ENCODE measurements around the gene MSH2.
"Not testable (repeated sequence)": the region's sequence is repeated elsewhere in the genome, so short reads cannot be mapped to it uniquely, and the experiment has no call there.

Gene MSH2

DNA sequence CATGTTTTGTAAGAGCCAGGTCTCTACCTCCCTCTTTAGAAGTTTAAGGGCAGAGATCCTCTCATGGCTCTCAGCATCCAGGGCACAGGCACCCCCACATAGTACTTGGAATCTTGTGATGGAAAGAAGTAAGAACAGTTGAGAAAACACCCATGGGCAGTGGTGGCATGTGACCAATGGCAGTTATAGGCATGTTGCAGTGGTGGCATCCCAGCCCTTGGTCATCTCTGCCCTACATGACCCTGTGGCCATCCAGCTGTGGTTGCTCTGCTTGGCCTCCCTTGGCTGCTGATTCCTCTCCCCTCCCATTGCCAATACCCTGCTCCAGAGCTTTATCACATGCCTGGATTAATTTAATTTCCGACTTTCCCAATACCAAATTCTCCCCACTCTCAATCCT is 13.3 kb upstream of the MSH2 start:
- Mint-ChIP-seq H3K27me3 (peaks cover 39% of the 10 kb centered on the region), H3K4me1 (no peaks in the 10 kb centered on the region), H3K9me3 (no peaks in the 10 kb centered on the region), H3K36me3 (no peaks in the 10 kb centered on the region), H3K27ac (no peak overlapping the region), H3K4me3 (no peak overlapping the region)
- no peak for DNase-seq
- CTCF ChIA-PET, result interaction anchor here (2.2 kb wide), 1 partner anchor 55 kb away, joined by 8 read pairs; no protein-coding TSS in a partner anchor

DNA sequence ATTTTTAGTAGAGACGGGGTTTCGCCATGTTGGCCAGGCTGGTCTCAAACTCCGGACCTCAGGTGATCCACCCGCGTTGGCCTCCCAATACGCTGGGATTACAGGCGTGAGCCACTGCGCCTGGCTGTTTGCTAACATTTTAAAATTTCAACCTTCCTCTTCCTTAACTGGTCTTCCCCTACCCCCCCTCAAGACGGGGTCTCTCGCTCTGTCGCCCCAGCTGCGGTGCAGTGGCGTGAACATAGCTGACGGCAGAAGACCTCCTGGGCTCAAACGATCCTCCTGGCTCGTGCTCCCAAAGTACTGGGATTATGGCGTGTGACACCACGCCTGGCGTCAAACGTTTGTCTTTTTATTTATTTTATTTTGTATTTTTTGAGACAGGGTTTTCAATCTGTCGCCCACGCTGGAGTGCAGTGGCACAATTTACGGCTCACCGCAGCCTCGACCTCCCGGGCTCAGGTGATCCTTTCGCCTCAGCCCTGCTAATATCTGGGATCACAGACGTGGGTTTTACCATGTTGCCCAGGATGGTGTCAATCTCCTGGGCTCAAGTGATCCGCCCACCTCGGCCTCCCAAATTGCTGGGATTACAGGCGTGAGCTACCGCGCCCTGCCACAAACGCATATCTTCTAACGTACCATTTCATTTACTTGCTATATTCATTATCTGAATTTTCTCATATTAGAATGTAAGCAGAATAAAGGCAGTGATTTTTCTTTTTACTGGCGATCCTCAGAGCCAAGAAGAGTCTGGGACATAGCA is 984 bp upstream of the MSH2 start:
- H3K4me3 Mint-ChIP-seq, result peak overlapping the region; percentile 95
- peaks cover 27% of the 10 kb centered on the region for H3K36me3 Mint-ChIP-seq
- CTCF ChIA-PET, result interaction anchor here (0.7 to 2.1 kb wide), 5 partner anchors 10 to 365 kb away, joined by 3 to 11 read pairs (median 4); no protein-coding TSS in a partner anchor
- no peak for DNase-seq
- peaks cover 29% of the 10 kb centered on the region for H3K4me1 Mint-ChIP-seq
- H3K27me3 Mint-ChIP-seq, result no peaks in the 10 kb centered on the region
- peaks cover 6% of the 10 kb centered on the region for H3K9me3 Mint-ChIP-seq
- H3K27ac Mint-ChIP-seq, result peak overlapping the region; percentile 94

DNA sequence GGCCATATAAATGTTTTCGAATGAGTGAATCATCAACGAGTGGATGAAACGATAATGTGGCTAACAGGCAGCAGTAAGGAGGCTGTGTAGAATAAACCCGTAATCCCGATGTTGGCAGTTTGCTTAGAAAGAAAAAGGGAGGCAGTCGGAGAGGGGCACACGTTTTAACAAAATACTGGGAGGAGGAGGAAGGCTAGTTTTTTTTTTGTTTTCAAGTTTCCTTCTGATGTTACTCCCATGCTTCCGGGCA is 476 bp upstream of the MSH2 start:
- Mint-ChIP-seq H3K27ac (peak overlapping the region; percentile 94), H3K27me3 (no peaks in the 10 kb centered on the region), H3K4me3 (peak overlapping the region; percentile 95), H3K36me3 (peaks cover 32% of the 10 kb centered on the region), H3K4me1 (peaks cover 31% of the 10 kb centered on the region), H3K9me3 (peaks cover 6% of the 10 kb centered on the region)
- no peak for DNase-seq
- CTCF ChIA-PET, result interaction anchor here (1.1 to 2.1 kb wide), 4 partner anchors 14 to 365 kb away, joined by 3 to 11 read pairs (median 4); no protein-coding TSS in a partner anchor

DNA sequence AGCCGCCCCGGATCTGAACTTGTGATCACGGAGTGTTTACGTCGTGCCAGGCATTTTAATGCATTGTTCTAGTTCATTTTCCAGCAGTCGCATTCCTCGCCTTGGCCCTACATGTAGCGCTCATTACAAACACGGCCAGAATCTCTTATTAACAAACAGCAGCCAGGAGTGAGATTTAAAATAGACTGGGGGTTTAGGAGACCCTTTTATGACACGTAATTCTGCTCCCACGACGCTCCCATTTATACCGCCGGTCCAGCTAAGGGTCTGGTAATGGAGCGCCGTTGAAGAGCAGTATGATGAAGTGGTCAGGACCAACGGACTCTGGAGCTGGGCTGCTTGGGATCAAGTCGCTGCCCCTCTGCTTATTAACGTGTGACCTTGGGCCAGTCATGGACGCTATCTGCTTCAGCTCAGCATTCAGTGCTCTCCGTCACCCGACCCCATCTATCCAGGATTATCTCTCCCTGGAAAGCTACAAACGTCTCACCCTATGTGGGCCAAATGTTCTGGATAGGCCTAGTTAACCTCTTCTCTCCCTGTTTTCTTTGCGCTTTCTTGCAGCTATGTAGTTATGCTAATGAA is 745 bp downstream of the MSH2 start:
- H3K4me1 Mint-ChIP-seq, result peaks cover 37% of the 10 kb centered on the region
- CTCF ChIA-PET, result interaction anchor here (1.6 to 2.1 kb wide), 2 partner anchors 16 to 117 kb away, joined by 5 to 11 read pairs; no protein-coding TSS in a partner anchor
- peaks cover 6% of the 10 kb centered on the region for H3K9me3 Mint-ChIP-seq
- peaks cover 41% of the 10 kb centered on the region for H3K36me3 Mint-ChIP-seq
- no peaks in the 10 kb centered on the region for H3K27me3 Mint-ChIP-seq
- DNase-seq, result no peak
- peak overlapping the region; percentile 95 for H3K4me3 Mint-ChIP-seq
- peak overlapping the region; percentile 94 for H3K27ac Mint-ChIP-seq

DNA sequence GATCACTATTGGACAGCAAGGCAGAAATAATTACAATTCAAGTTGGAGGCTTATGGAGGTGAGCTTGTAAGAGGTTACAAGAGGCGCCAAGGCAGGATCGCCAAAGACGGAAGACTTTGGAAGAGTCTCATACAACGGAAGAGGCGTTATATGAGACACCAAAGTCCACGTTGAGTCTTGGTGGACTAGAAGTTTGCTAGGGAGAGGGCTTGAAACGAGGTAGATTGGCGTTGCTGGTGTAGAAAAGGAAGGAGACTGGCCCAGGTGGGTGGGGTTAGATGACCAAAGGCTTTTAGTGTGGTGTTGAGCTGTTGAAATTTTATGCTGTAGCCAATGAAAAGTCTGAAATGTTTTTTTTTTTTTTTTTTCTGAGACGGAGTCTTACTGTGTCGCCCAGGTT is 1.4 kb downstream of the MSH2 start:
- Mint-ChIP-seq H3K4me1 (peaks cover 37% of the 10 kb centered on the region), H3K27me3 (no peaks in the 10 kb centered on the region), H3K4me3 (peak overlapping the region; percentile 95), H3K36me3 (peaks cover 42% of the 10 kb centered on the region), H3K27ac (peak overlapping the region; percentile 94), H3K9me3 (peaks cover 6% of the 10 kb centered on the region)
- DNase-seq, result no peak
- CTCF ChIA-PET, result no interaction called here

DNA sequence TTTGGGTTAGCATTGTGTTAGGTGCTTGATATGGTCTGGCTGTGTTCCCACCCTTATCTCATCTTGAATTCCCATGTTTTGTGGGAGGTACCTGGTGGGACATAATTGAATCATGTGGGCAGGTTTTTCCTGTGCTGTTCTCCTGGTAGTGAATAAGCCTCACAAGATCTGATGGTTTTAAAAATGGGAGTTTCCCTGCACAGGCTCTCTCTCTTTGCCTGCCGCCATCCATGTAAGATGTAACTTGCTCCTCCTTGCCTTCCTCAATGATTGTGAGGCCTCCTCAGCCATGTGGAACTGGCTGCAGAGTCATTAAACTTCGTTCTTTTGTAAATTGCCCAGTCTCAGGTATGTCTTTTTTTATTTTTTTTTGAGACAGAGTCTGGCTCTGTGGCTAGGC is 2.8 kb downstream of the MSH2 start:
- H3K27me3 Mint-ChIP-seq, result no peaks in the 10 kb centered on the region
- no peak overlapping the region for H3K4me3 Mint-ChIP-seq
- no peak overlapping the region for H3K27ac Mint-ChIP-seq
- CTCF ChIA-PET, result no interaction called here
- peaks cover 45% of the 10 kb centered on the region for H3K36me3 Mint-ChIP-seq
- H3K4me1 Mint-ChIP-seq, result peaks cover 37% of the 10 kb centered on the region
- DNase-seq, result no peak
- H3K9me3 Mint-ChIP-seq, result peaks cover 6% of the 10 kb centered on the region

DNA sequence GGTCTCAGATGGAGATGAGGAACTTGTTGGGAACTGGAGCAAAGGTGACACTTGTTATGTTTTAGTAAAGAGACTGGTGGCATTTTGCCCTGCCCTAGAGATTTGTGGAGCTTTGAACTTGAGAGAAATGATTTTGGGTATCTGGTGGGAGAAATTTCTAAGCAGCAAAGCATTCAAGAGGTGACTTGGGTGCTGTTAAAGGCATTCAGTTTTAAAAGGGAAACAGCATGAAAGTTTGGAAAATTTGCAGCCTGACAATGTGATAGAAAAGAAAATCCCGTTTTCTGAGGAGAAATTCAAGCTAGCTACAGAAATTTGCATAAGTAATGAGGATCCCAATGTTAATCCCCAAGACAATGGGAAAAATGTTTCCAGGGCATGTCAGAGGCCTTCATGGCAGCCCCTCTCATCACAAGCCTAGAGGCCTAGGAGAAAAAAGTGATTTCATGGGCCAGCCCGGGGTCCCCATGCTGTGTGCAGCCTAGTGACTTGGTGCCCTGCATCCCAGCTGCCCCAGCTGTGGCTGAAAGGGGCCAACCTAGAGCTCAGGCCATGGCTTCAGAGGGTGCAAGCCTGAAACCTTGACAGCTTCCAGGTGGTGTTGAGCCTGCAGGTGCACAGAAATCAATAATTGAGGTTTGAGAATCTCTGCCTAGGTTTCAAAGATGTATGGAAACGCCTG is 3.8 kb downstream of the MSH2 start:
- Mint-ChIP-seq H3K4me1 (peaks cover 37% of the 10 kb centered on the region), H3K36me3 (peaks cover 48% of the 10 kb centered on the region)
- H3K27ac Mint-ChIP-seq, DNase-seq, H3K4me3 Mint-ChIP-seq, H3K27me3 Mint-ChIP-seq, H3K9me3 Mint-ChIP-seq, CTCF ChIA-PET: not testable (repeated sequence)

DNA sequence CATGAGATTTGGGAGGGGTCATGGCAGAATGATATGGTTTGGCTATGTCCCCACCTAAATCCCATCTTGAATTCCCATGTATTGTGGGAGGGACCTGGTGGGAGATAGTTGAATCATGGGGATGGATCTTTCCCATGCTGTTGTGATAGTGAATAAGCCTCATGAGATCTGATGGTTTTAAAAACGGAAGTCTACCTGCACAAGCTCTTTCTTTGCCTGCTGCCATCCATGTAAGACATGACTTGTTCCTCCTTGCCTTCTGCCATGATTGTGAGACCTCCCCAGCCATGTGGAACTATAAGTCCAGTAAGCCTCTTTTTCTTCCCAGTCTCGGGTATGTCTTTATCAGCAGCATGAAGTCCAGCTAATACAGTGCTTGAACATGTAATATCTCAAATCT is 5.0 kb downstream of the MSH2 start:
- Mint-ChIP-seq H3K4me1 (peaks cover 30% of the 10 kb centered on the region), H3K36me3 (peaks cover 50% of the 10 kb centered on the region)
- H3K4me3 Mint-ChIP-seq, H3K27ac Mint-ChIP-seq, H3K9me3 Mint-ChIP-seq, H3K27me3 Mint-ChIP-seq, DNase-seq: not testable (repeated sequence)
- CTCF ChIA-PET, result interaction anchor here (0.6 kb wide), 1 partner anchor 312 kb away, joined by 3 read pairs; no protein-coding TSS in a partner anchor

DNA sequence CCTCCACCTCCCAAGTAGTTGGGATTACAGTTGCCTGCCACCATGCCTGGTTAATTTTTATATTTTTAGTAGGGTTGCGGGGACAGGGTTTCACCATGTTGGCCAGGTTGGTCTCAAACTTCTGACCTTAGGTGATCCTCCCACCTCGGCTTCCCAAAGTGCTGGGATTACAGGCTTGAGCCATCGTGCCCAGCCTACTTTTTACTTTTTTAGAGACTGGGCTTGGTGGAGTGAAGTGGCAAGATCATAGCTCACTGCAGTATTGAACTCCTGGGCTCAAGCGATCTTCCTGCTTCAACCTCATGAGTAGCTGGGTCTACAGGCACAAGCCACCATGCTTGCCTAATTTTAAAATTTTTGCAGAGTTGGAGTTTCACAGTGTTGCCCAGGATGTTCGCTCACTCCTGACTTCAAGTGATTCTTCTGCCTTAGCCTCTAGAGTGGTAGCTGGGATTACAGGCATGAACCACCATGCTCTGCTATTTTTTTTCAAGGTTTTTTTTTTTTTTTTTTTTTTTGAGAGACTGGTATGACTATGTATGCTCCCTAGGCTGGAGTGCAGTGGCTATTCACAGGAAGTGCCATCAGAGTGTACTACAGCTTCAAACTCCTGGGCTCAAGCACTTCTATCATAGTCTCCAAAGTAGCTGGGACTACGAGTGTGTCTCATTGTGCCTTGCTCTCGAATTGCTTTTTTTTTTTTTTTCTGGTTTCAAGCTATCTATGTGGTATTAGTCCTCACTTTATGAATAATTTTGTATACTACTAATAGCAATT is 11.9 kb downstream of the MSH2 start:
- no peak for DNase-seq
- peaks cover 41% of the 10 kb centered on the region for H3K36me3 Mint-ChIP-seq
- H3K27ac Mint-ChIP-seq, result peak overlapping the region; percentile 62
- CTCF ChIA-PET, result no interaction called here
- H3K9me3 Mint-ChIP-seq, result no peaks in the 10 kb centered on the region
- peaks cover 2% of the 10 kb centered on the region for H3K4me1 Mint-ChIP-seq
- H3K4me3 Mint-ChIP-seq, result no peak overlapping the region
- no peaks in the 10 kb centered on the region for H3K27me3 Mint-ChIP-seq

DNA sequence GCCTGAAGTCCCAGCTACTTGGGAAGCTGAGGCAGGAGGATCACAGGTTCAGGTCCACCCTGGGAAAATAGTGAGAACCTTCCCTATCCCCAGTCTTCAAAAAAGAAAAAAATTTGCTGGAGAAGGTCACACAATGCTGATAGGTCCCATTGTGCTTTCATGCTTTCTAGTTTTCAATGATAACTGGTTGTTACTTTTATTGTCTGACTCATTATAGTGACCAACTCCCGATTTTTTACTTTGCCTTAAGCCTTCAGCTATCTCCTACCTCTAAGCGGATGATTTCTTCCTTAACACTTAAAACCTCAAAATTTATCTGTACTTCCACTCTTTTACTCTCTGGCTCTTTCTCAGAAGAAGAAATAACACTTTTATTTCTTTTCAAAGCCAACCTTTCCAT is 17.3 kb downstream of the MSH2 start:
- Mint-ChIP-seq H3K4me1 (no peaks in the 10 kb centered on the region), H3K27me3 (no peaks in the 10 kb centered on the region), H3K36me3 (peaks cover 32% of the 10 kb centered on the region), H3K9me3 (no peaks in the 10 kb centered on the region), H3K27ac (no peak overlapping the region), H3K4me3 (no peak overlapping the region)
- no peak for DNase-seq
- CTCF ChIA-PET, result no interaction called here

DNA sequence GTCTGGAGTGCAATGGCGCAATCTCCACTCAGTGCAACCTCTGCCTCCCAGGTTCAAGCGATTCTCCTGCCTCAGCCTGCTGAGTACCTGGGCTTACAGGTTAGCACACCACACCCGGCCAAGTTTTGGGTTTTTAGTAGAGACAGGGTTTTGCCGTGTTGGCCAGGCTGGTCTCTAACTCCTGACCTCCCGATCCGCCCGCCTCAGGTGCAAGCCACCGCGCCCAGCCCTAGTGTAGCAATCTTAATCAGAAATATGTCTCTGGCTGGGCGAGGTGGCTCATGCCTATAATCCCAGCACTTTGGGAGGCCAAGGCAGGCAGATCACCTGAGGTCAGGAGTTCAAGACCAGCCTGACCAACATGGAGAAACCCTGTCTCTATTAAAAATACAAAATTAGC is 17.7 kb downstream of the MSH2 start:
- H3K27ac Mint-ChIP-seq, H3K4me3 Mint-ChIP-seq, H3K9me3 Mint-ChIP-seq, CTCF ChIA-PET, H3K4me1 Mint-ChIP-seq, DNase-seq, H3K27me3 Mint-ChIP-seq: not testable (repeated sequence)
- peaks cover 33% of the 10 kb centered on the region for H3K36me3 Mint-ChIP-seq

DNA sequence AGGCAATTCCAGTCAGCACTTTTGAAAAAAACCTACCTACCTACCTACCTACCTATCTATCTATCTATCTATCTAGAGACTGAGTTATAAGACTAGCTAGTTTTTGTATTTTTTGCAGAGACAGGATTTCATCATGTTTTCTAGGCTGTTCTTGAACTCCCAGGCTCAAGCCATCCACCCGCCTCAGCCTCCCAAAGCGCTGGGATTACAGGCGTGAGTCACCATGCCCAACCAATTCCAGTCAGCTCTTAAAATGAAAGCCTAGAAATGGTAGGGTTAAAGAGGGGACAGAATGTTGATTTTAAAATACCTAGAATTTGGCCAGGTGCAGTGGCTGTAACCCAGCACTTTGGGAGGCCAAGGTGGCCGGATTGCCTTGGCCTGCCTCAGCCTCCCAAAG is 19.1 kb downstream of the MSH2 start:
- no peaks in the 10 kb centered on the region for H3K27me3 Mint-ChIP-seq
- no peak for DNase-seq
- H3K4me1 Mint-ChIP-seq, result no peaks in the 10 kb centered on the region
- no peaks in the 10 kb centered on the region for H3K9me3 Mint-ChIP-seq
- no peak overlapping the region for H3K27ac Mint-ChIP-seq
- H3K4me3 Mint-ChIP-seq, result no peak overlapping the region
- CTCF ChIA-PET, result no interaction called here
- peaks cover 30% of the 10 kb centered on the region for H3K36me3 Mint-ChIP-seq

DNA sequence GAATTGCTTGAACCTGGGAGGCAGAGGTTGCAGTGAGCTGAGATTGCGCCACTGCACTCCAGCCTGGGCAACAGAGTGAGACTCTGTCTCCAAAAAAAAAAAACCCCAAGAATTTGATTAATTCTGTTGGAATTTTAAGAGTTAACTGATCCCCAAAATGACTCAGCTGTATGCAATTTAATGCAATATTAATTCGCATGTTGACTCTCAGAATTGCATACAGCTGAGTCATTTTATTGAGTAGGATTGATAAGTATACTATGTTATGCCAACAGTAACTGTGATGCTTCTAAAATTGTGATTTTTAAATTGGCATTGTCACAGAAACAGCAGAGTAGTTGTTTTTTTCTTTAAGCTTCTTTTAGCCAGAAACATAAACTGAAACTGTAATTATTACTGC is 19.6 kb downstream of the MSH2 start:
- Mint-ChIP-seq H3K36me3 (peaks cover 31% of the 10 kb centered on the region), H3K4me1 (no peaks in the 10 kb centered on the region), H3K27ac (no peak overlapping the region), H3K9me3 (no peaks in the 10 kb centered on the region), H3K4me3 (no peak overlapping the region), H3K27me3 (no peaks in the 10 kb centered on the region)
- DNase-seq, result no peak
- CTCF ChIA-PET, result no interaction called here

DNA sequence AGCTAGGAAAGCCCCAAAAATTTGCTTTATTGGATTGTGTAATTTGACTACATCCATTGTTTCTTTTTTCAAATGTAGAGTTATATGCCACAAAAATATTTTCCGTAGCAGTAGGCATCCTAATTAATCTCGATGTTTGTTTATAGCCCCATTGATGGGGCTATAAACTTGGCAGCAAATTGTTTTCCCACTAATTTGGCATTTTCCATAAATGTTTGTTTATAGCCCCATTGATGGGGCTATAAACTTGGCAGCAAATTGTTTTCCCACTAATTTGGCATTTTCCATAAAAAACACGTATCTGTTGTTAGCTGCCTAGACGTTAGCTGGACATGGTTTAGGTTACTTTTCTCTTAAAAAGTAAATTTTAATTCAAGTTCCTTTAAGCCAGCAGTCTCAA is 23.8 kb downstream of the MSH2 start:
- Mint-ChIP-seq H3K4me1 (no peaks in the 10 kb centered on the region), H3K9me3 (no peaks in the 10 kb centered on the region), H3K36me3 (peaks cover 34% of the 10 kb centered on the region), H3K4me3 (no peak overlapping the region), H3K27ac (no peak overlapping the region), H3K27me3 (no peaks in the 10 kb centered on the region)
- CTCF ChIA-PET, result interaction anchor here (0.6 to 1.2 kb wide), 2 partner anchors 10 to 24 kb away, joined by 3 to 4 read pairs; no protein-coding TSS in a partner anchor
- DNase-seq, result no peak
